ENCODE measurements around the gene ANKRD28. TPM values are rescaled to one million over a fixed set of nuclear protein-coding genes. Genes with fewer than 3 reads are reported as not detected.

ANKRD28 gene
- total and polyA plus RNA-seq, 2 of the 13 experiments (the other 11 are each of a cell fraction or from before 2014, with no cell fraction given) = 21.0 to 28.9 TPM

DNA sequence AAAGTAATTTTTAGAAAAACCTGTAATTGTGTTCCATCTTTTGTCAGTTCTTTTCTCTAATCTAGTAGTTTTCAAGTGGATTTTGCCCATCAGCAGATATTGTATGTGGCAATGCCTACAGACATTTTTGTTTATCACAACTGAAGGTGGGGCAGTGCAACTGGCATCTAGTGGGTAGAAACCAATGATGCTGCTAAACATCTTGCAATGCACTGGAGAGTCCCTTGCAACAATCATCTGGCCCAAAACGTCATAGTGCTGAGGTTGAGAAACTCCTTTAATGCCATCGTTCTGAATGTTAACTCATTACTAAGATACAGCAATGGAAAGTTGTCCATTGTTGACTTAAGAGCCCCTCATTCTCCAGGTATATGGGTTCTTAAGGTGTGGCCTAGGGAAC is 116.1 kb downstream of the ANKRD28 start (continued):
- no peak for TF ChIP-seq ZNF407 (CRISPR knock-in tag; IDR thresholded peaks at IDR 0.05; ENCODE audit: not compliant biosample characterization)

- BruUV-seq (replicated peaks) = no TSS peak
- FAIRE-seq (no peak), ATAC-seq (no peak), DNase-seq (ENCODE audit: low spot score) (no peak)
- H3K4me2 ChIP-seq (ENCODE audit: low read depth, low read length) = no peak overlapping the region
- no peaks in the 10 kb centered on the region for H3K9me3 ChIP-seq (ENCODE audit: low read length)
- H3K79me2 ChIP-seq (ENCODE audit: insufficient read depth, low read length) = no peaks in the 10 kb centered on the region
- ChIA-PET CTCF (ENCODE audit: low intra/inter-chr PET ratio, low total read pairs) (no interaction called here), POLR2A (no interaction called here)
- no peaks in the 10 kb centered on the region for H4K20me1 ChIP-seq (ENCODE audit: insufficient read depth, low read length)
- H2AFZ ChIP-seq (ENCODE audit: low read length) = no peak overlapping the region
- 98% methylated on average over 5 of the region's 5 CpGs for WGBS (ENCODE audit: low lambda C conversion rate)
- H3K4me1 ChIP-seq (ENCODE audit: insufficient read depth, low read length) = no peaks in the 10 kb centered on the region
- intact Hi-C loops (cut with micrococcal nuclease; ENCODE audit: unreplicated experiment) = no loop called here
- H3K27me3 ChIP-seq (ENCODE audit: control insufficient read depth in 1 of 2, insufficient read depth in 2 of 2, low read length in 2 of 2) = no peaks in the 10 kb centered on the region
- no peak overlapping the region for H3K27ac ChIP-seq (ENCODE audit: extremely low read length, insufficient read depth, low read length)
- in situ Hi-C loops (cut with HindIII; ENCODE audit: extremely low pct_ligation_motif_present, low pct_unique_long_range_greater_than_20kb) = no loop called here
- no peak overlapping the region for H3K4me3 ChIP-seq (replicated peaks in 1 of 3; ENCODE audit: insufficient read depth in 1 of 3, low read depth in 2 of 3, low read length in 3 of 3)
- no peak overlapping the region for H3K9ac ChIP-seq (ENCODE audit: insufficient read depth, low read depth, low read length)
- H3K36me3 ChIP-seq (replicated peaks in 1 of 2; ENCODE audit: control insufficient read depth in 1 of 2, insufficient read depth in 2 of 2, low read length in 2 of 2) = peaks cover 2 to 59% of the 10 kb centered on the region in 2 experiments
- TF ChIP-seq GATAD1 (CRISPR knock-in tag; IDR thresholded peaks at IDR 0.05) (no peak), CREBL2 (CRISPR knock-in tag; IDR thresholded peaks at IDR 0.05; ENCODE audit: borderline replicate concordance) (no peak), ZSCAN12 (CRISPR knock-in tag; IDR thresholded peaks at IDR 0.05) (no peak), KAT8 (CRISPR knock-in tag; IDR thresholded peaks at IDR 0.05) (no peak), ATF7 (IDR thresholded peaks at IDR 0.05) (no peak), ATF7 (CRISPR knock-in tag; IDR thresholded peaks at IDR 0.05) (no peak)
- TF ChIP-seq, protein P1, sequence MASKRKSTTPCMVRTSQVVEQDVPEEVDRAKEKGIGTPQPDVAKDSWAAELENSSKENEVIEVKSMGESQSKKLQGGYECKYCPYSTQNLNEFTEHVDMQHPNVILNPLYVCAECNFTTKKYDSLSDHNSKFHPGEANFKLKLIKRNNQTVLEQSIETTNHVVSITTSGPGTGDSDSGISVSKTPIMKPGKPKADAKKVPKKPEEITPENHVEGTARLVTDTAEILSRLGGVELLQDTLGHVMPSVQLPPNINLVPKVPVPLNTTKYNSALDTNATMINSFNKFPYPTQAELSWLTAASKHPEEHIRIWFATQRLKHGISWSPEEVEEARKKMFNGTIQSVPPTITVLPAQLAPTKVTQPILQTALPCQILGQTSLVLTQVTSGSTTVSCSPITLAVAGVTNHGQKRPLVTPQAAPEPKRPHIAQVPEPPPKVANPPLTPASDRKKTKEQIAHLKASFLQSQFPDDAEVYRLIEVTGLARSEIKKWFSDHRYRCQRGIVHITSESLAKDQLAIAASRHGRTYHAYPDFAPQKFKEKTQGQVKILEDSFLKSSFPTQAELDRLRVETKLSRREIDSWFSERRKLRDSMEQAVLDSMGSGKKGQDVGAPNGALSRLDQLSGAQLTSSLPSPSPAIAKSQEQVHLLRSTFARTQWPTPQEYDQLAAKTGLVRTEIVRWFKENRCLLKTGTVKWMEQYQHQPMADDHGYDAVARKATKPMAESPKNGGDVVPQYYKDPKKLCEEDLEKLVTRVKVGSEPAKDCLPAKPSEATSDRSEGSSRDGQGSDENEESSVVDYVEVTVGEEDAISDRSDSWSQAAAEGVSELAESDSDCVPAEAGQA (IDR thresholded peaks at IDR 0.05; ENCODE audit: low read depth) = no peak
- TF ChIP-seq, protein P1 (CRISPR knock-in tag; IDR thresholded peaks at IDR 0.05; ENCODE audit: borderline replicate concordance) = no peak
Measured at GRCh38 chr3:15679306-15679705, 118.5 kb downstream of the ANKRD28 start.

Data from HepG2 (cell line).